Common myeloid progenitor, CD34-positive (primary cell): ENCODE results near the gene DUXB. TPM values are rescaled to one million over a fixed set of nuclear protein-coding genes. Genes with fewer than 3 reads are reported as not detected.

ENCODE experiments used
- CTCF ChIA-PET: fragments of 350-600 bp; sonication (Branson Sonifier 250); formaldehyde crosslinking; loops from one replicate; lab custom pipeline; 2021; ENCODE audit warnings: antibody characterized with exemption; lab: Charles Lee
- POLR2A ChIA-PET: fragments of 350-600 bp; sonication (Branson Sonifier 250); formaldehyde crosslinking; loops from one replicate; lab custom pipeline; 2021; ENCODE audit warnings: antibody characterized with exemption; lab: Charles Lee
- DNase-seq, 3 donors: peaks; one replicate each; pipeline versions ENCODE4 v3.0.0 to v3.0.0-alpha.2; 2013
- H3K27ac ChIP-seq, 2 experiments: 1 replicate in 1 of 2; 2 replicates in 1 of 2; pipeline ENCODE4 v1.7.0; 2013; ENCODE audit warnings: inconsistent platforms in 2 of 2, low read length in 2 of 2, mild to moderate bottlenecking in 2 of 2, low read depth in 1 of 2, moderate library complexity in 1 of 2; ENCODE audit not compliant: severe bottlenecking in 2 of 2, insufficient read depth in 1 of 2, poor library complexity in 1 of 2
- H3K27me3 ChIP-seq, 5 experiments: replicated peaks in 2 of 5; 1 replicate in 3 of 5; 2 replicates in 2 of 5; pipeline versions ENCODE4 v1.6.1 to v1.7.0; 2013; ENCODE audit warnings: low read length in 4 of 5, mild to moderate bottlenecking in 2 of 5, moderate library complexity in 2 of 5, inconsistent platforms in 1 of 5; ENCODE audit not compliant: insufficient read depth in 5 of 5, control insufficient read depth in 4 of 5
- H3K36me3 ChIP-seq, 4 experiments: 1 replicate in 2 of 4; 2 replicates in 2 of 4; pipeline versions ENCODE4 v1.6.1 to v1.7.0; 2013; ENCODE audit warnings: low read length in 3 of 4, control low read depth in 1 of 4, mild to moderate bottlenecking in 1 of 4; ENCODE audit not compliant: control insufficient read depth in 4 of 4, insufficient read depth in 4 of 4
- H3K4me1 ChIP-seq, 4 experiments: 1 replicate in 3 of 4; 2 replicates in 1 of 4; pipeline versions ENCODE4 v1.6.1 to v1.7.1; 2013; ENCODE audit warnings: low read length in 3 of 4, mild to moderate bottlenecking in 3 of 4, control low read depth in 1 of 4, inconsistent platforms in 1 of 4, moderate library complexity in 1 of 4; ENCODE audit not compliant: control insufficient read depth in 4 of 4, insufficient read depth in 4 of 4; ENCODE audit errors: control extremely low read depth in 1 of 4
- H3K4me3 ChIP-seq, 7 experiments: 1 replicate in 4 of 7; 2 replicates in 3 of 7; pipeline versions ENCODE4 v1.5.1 to v1.7.0; 2013; ENCODE audit warnings: mild to moderate bottlenecking in 7 of 7, low read length in 6 of 7, moderate library complexity in 6 of 7, inconsistent platforms in 2 of 7, low read depth in 2 of 7, control low read depth in 1 of 7; ENCODE audit not compliant: insufficient read depth in 4 of 7, control insufficient read depth in 1 of 7; ENCODE audit errors: extremely low read depth in 1 of 7
- H3K9me3 ChIP-seq, 5 experiments: 1 replicate in 4 of 5; 2 replicates in 1 of 5; pipeline versions ENCODE4 v1.6.1 to v1.7.1; 2013; ENCODE audit warnings: low read length in 4 of 5, mild to moderate bottlenecking in 2 of 5, inconsistent platforms in 1 of 5, low read depth in 1 of 5, moderate library complexity in 1 of 5; ENCODE audit not compliant: control insufficient read depth in 4 of 5, insufficient read depth in 2 of 5; ENCODE audit errors: control extremely low read depth in 1 of 5
- whole genome bisulfite sequencing: methylation state at CpG from one replicate; pipeline ENCODE4 v1.1.5; 2013; ENCODE audit not compliant: insufficient coverage; 5-methylcytosine and 5-hydroxymethylcytosine counted together
- polyA plus RNA-seq: library from polyadenylated mRNA; unstranded; fragments of 120-200 nt; gene quantifications from one replicate; pipeline ENCODE4 v1.2.1, GENCODE V29; 2013

DUXB gene
- polyA plus RNA-seq: 0.07 TPM

GRCh38 chr16:75701361-75701760, at the start of gene DUXB:
TSS of gene DUXB (minus strand) at chr16:75701461. CDS start at chr16:75701418, 43 bp downstream.
- Histone ChIP-seq H3K4me3 (no peak within 1 kb of the TSS), H3K27me3 (no peaks in the 10 kb centered on the region), H3K27ac (no peak within 1 kb of the TSS), H3K36me3 (no peaks in the 10 kb centered on the region), H3K9me3 (no peaks in the 10 kb centered on the region), H3K4me1 (no peaks in the 10 kb centered on the region)
- WGBS: 80% methylated on average over 1 of the region's 5 CpGs
- ChIA-PET CTCF (no interaction called here), POLR2A (interaction anchor here (0.6 kb wide), 1 partner anchor 117 kb away, joined by 4 read pairs; no protein-coding TSS in a partner anchor)
- no peak for DNase-seq

GRCh38 chr16:75750528-75750927, 49.3 kb upstream of the DUXB start:
- no peaks in the 10 kb centered on the region for H3K27me3 ChIP-seq
- H3K4me1 ChIP-seq: no peaks in the 10 kb centered on the region
- H3K4me3 ChIP-seq: no peak overlapping the region
- POLR2A ChIA-PET: no interaction called here
- H3K27ac ChIP-seq: no peak overlapping the region
- CTCF ChIA-PET: no interaction called here
- peaks cover 0 to 5% (median 0%) of the 10 kb centered on the region in 5 experiments for H3K9me3 ChIP-seq
- 95% methylated on average over 2 of the region's 3 CpGs for WGBS
- H3K36me3 ChIP-seq: no peaks in the 10 kb centered on the region
- DNase-seq: no peak

GRCh38 chr16:75746359-75746758, 45.1 kb upstream of the DUXB start:
- POLR2A ChIA-PET: no interaction called here
- CTCF ChIA-PET: no interaction called here
- H3K9me3 ChIP-seq: peaks cover 2 to 16% (median 4%) of the 10 kb centered on the region in 5 experiments
- DNase-seq: no peak
- no peaks in the 10 kb centered on the region for H3K27me3 ChIP-seq
- no peaks in the 10 kb centered on the region for H3K4me1 ChIP-seq
- H3K4me3 ChIP-seq: no peak overlapping the region
- H3K27ac ChIP-seq: no peak overlapping the region
- no peaks in the 10 kb centered on the region for H3K36me3 ChIP-seq
- no CpG with 5 or more reads among the region's 3 CpGs for WGBS

GRCh38 chr16:75745823-75746222, 44.6 kb upstream of the DUXB start:
- no peak for DNase-seq
- Histone ChIP-seq H3K9me3 (peaks cover 2 to 16% (median 6%) of the 10 kb centered on the region in 5 experiments), H3K4me3 (no peak overlapping the region), H3K27me3 (no peaks in the 10 kb centered on the region), H3K27ac (no peak overlapping the region), H3K36me3 (no peaks in the 10 kb centered on the region), H3K4me1 (no peaks in the 10 kb centered on the region)
- ChIA-PET POLR2A (no interaction called here), CTCF (no interaction called here)
- WGBS: 100% methylated on average over 1 of the region's 1 CpG

GRCh38 chr16:75745242-75745641, 44.0 kb upstream of the DUXB start:
- no peak overlapping the region for H3K27ac ChIP-seq
- no peaks in the 10 kb centered on the region for H3K27me3 ChIP-seq
- H3K4me3 ChIP-seq: no peak overlapping the region
- 80% methylated on average over 1 of the region's 1 CpG for WGBS
- no peaks in the 10 kb centered on the region for H3K36me3 ChIP-seq
- H3K4me1 ChIP-seq: no peaks in the 10 kb centered on the region
- peaks cover 6 to 20% (median 8%) of the 10 kb centered on the region in 5 experiments for H3K9me3 ChIP-seq
- ChIA-PET CTCF (no interaction called here), POLR2A (no interaction called here)
- no peak for DNase-seq

GRCh38 chr16:75742424-75743047, 41.3 kb upstream of the DUXB start:
- POLR2A ChIA-PET: no interaction called here

GRCh38 chr16:75733305-75734211, 32.3 kb upstream of the DUXB start:
- H3K27me3 ChIP-seq: no peaks in the 10 kb centered on the region
- H3K4me3 ChIP-seq: no peak overlapping the region
- no peaks in the 10 kb centered on the region for H3K4me1 ChIP-seq
- ChIA-PET CTCF (interaction anchor here (0.5 kb wide), 1 partner anchor 210 kb away, joined by 3 read pairs; no protein-coding TSS in a partner anchor), POLR2A (no interaction called here)
- WGBS: 87% methylated on average over 5 of the region's 6 CpGs
- no peak overlapping the region for H3K27ac ChIP-seq
- no peaks in the 10 kb centered on the region for H3K9me3 ChIP-seq
- H3K36me3 ChIP-seq: no peaks in the 10 kb centered on the region
- DNase-seq: no peak

More at GRCh38 chr16:75742424-75743047, 41.3 kb upstream of the DUXB start:
- Histone ChIP-seq H3K27ac (no peak overlapping the region), H3K36me3 (no peaks in the 10 kb centered on the region), H3K4me3 (no peak overlapping the region), H3K4me1 (no peaks in the 10 kb centered on the region), H3K27me3 (no peaks in the 10 kb centered on the region), H3K9me3 (peaks cover 6 to 18% (median 8%) of the 10 kb centered on the region in 5 experiments)
- WGBS: no CpG with 5 or more reads among the region's 1 CpG
- CTCF ChIA-PET: no interaction called here
- DNase-seq: peak in 1 of 3 donors; percentile 4
